ENCODE results near the gene CDH1. TPM values are rescaled to one million over a fixed set of nuclear protein-coding genes. Genes with fewer than 3 reads are reported as not detected.

The CDH1 gene
- total RNA-seq, 1 donor from 2014 or later = 219 TPM

DNA sequence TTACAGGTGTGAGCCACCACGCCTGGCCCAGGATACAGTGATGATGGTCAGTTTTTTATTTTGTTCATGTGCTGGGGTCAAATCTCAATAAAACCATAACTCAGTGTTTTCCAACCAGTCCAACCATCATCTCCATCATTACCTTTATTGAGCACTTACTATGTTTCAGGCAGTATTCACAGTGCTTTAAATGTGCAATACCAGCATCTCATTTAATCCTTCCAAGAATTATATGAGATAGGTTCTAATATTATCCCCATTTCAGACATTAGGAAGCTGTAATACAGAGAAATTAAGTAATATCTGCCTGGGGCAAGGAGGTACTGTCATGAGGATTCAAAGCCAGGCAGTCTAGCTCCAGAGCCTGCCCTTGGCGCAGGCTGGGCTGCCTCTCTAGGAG lies 69.3 kb downstream of the CDH1 start:
- H3K27ac Mint-ChIP-seq = no peak overlapping the region
- TF ChIP-seq, protein P1, sequence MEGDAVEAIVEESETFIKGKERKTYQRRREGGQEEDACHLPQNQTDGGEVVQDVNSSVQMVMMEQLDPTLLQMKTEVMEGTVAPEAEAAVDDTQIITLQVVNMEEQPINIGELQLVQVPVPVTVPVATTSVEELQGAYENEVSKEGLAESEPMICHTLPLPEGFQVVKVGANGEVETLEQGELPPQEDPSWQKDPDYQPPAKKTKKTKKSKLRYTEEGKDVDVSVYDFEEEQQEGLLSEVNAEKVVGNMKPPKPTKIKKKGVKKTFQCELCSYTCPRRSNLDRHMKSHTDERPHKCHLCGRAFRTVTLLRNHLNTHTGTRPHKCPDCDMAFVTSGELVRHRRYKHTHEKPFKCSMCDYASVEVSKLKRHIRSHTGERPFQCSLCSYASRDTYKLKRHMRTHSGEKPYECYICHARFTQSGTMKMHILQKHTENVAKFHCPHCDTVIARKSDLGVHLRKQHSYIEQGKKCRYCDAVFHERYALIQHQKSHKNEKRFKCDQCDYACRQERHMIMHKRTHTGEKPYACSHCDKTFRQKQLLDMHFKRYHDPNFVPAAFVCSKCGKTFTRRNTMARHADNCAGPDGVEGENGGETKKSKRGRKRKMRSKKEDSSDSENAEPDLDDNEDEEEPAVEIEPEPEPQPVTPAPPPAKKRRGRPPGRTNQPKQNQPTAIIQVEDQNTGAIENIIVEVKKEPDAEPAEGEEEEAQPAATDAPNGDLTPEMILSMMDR (IDR thresholded peaks at IDR 0.05; ENCODE audit: unreplicated experiment) = no peak
- no peak overlapping the region for H3K4me3 Mint-ChIP-seq
- peaks cover 34% of the 10 kb centered on the region for H3K36me3 Mint-ChIP-seq
- no peaks in the 10 kb centered on the region for H3K9me3 Mint-ChIP-seq
- H3K4me1 Mint-ChIP-seq = peaks cover 13% of the 10 kb centered on the region
- no peaks in the 10 kb centered on the region for H3K27me3 Mint-ChIP-seq (ENCODE audit: low read depth)
- DNase-seq (ENCODE audit: low spot score in 2 of 2, unreplicated experiment in 2 of 2) = no peak

DNA sequence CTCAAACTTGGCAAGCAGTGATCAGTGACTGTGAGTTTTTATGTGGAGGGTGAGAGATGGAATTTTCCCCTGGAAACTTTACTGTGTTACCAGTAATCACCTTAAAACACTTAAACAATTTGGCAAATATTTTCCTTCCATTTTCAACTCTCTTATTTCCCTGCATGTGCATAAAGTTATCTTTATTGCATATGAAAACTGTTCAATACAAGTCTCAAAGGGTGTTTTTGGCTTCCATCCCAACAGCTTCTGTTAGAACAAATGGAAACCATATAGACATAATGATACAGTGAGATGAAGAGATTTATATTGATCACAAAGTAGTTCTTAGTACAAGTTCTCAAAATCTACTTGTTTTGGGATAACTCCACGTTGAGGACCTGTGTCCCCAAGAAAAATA lies 69.9 kb downstream of the CDH1 start:
- Mint-ChIP-seq H3K36me3 (peaks cover 37% of the 10 kb centered on the region), H3K27ac (no peak overlapping the region), H3K4me3 (no peak overlapping the region), H3K27me3 (ENCODE audit: low read depth) (no peaks in the 10 kb centered on the region), H3K9me3 (no peaks in the 10 kb centered on the region), H3K4me1 (peaks cover 9% of the 10 kb centered on the region)
- TF ChIP-seq, protein P1 (IDR thresholded peaks at IDR 0.05; ENCODE audit: unreplicated experiment) = no peak
- DNase-seq (ENCODE audit: low spot score in 2 of 2, unreplicated experiment in 2 of 2) = no peak

DNA sequence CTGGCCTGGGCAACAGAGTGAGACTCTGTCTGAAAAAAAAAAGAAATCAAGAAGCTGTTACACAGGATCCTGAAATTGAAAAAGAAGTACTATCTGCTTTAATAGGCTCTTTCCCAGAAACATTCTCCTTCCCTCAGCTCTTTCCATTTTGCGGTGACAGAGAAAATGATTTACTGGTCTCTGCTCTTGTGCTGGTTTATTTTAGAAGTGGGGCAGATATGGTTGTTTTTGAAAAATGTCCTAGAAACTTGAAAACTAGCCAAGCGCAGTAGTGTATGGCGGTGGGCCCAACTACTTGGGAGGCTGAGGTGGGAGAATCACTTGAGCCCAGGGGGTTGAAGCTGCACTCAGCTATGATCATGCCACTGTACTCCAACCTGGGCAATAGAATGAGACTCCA lies 77.4 kb downstream of the CDH1 start:
- Mint-ChIP-seq H3K27ac (peak overlapping the region; percentile 59), H3K9me3 (no peaks in the 10 kb centered on the region), H3K4me3 (no peak overlapping the region), H3K27me3 (ENCODE audit: low read depth) (no peaks in the 10 kb centered on the region), H3K4me1 (no peaks in the 10 kb centered on the region), H3K36me3 (peaks cover 49% of the 10 kb centered on the region)
- TF ChIP-seq, protein P1 (IDR thresholded peaks at IDR 0.05; ENCODE audit: unreplicated experiment) = no peak
- no peak for DNase-seq (ENCODE audit: low spot score in 2 of 2, unreplicated experiment in 2 of 2)

DNA sequence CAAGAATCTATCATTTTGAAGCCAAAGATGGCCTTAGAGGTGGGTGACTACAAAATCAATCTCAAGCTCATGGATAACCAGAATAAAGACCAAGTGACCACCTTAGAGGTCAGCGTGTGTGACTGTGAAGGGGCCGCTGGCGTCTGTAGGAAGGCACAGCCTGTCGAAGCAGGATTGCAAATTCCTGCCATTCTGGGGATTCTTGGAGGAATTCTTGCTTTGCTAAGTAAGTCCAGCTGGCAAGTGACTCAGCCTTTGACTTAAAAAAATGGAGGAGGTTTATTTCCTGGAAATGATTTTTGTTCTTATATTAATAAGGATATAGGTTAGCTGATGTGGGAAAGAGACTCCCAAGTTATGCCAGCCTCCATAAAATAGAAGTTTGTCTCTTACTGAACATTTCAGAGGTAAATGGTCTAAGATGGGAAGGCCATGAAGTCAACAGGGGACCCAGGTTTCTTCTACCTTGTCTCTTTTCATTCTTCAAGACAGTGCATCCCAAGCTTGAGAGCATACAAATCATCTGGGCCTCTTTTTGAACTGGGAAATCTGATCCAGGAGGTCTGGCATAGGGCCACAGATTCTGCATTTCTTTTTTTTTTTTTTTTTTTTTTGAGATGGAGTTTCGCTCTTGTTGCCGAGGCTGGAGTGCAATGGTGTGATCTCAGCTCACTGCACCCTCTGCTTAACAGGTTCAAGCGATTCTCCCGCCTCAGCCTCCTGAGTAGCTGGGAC lies 86.5 kb downstream of the CDH1 start:
- H3K4me3 Mint-ChIP-seq = peak overlapping the region; percentile 6
- no peak for DNase-seq (ENCODE audit: low spot score in 2 of 2, unreplicated experiment in 2 of 2)

DNA sequence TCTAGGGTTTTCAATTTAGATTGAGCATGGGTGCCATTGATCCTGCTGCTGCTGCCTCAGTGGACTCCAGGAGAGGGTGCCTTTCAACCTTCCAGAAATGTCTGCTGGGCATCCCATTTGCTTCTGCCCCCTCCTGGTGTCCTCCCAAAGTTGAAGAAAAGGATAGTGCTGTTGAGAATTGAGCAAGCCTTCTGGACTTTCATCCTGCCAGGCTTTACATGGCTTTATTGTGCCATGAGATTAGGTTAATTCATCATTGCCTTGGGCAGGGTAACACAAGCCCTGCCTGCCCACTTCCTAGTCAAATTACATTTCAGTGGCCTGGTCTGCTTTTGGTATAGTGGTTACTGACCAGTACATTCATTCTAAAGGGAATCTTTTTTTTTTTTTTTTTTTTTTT lies 88.3 kb downstream of the CDH1 start:
- peaks cover under 1% of the 10 kb centered on the region for H3K9me3 Mint-ChIP-seq
- no peak overlapping the region for H3K27ac Mint-ChIP-seq
- DNase-seq (ENCODE audit: low spot score in 2 of 2, unreplicated experiment in 2 of 2) = no peak
- H3K36me3 Mint-ChIP-seq = peaks cover 52% of the 10 kb centered on the region
- H3K4me3 Mint-ChIP-seq = no peak overlapping the region
- TF ChIP-seq, protein P1 (IDR thresholded peaks at IDR 0.05; ENCODE audit: unreplicated experiment) = no peak
- peaks cover 10% of the 10 kb centered on the region for H3K4me1 Mint-ChIP-seq
- no peaks in the 10 kb centered on the region for H3K27me3 Mint-ChIP-seq (ENCODE audit: low read depth)

More for the DNA sequence above, 86.5 kb downstream of the CDH1 start:
- peaks cover 10% of the 10 kb centered on the region for H3K4me1 Mint-ChIP-seq
- TF ChIP-seq, protein P1 (IDR thresholded peaks at IDR 0.05; ENCODE audit: unreplicated experiment) = no peak
- H3K27me3 Mint-ChIP-seq (ENCODE audit: low read depth) = no peaks in the 10 kb centered on the region
- peaks cover 43% of the 10 kb centered on the region for H3K36me3 Mint-ChIP-seq
- H3K9me3 Mint-ChIP-seq = no peaks in the 10 kb centered on the region
- peak overlapping the region; percentile 96 for H3K27ac Mint-ChIP-seq
